Measurements from ENCODE around the gene DLG2. TPM values are rescaled to one million over a fixed set of nuclear protein-coding genes. Genes with fewer than 3 reads are reported as not detected.

DLG2 gene
- total and polyA plus RNA-seq, 2 of the 8 experiments (the other 6 are each of a cell fraction or from before 2014, with no cell fraction given), result 1.7 to 14.3 TPM

DNA sequence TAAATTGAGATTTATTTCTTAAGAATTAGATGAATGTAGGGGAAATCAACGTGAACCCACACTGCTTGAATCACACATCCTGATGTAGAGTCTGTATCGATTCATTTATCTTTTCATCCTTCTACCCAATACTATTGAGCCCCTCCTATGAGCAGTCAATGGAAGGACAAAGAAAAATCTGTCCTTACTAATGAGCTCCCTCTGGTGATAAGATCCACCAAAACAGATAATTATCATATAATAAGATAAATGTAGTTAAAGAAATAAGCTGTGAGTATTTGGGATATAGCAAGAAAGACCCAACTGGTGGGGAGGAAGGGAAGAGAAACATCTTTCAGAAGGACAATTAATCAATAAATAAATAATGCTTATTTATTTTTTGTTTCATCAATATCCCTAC, 1955.9 kb downstream of the DLG2 start:
- no peak overlapping the region for H3K23ac ChIP-seq (ENCODE audit: insufficient read length)
- ChIA-PET POLR2A (ENCODE audit: partially characterized antibody) (no interaction called here), CTCF (ENCODE audit: partially characterized antibody) (interaction anchor here (0.9 to 1.4 kb wide), 9 partner anchors 9 to 432 kb away, joined by 3 to 5 read pairs (median 3); no protein-coding TSS in a partner anchor)
- H3K27ac ChIP-seq (ENCODE audit: low read depth, low read length), result no peak overlapping the region
- TF ChIP-seq POLR2AphosphoS5 (IDR thresholded peaks at IDR 0.05; ENCODE audit: low read depth, low read length) (no peak), RAD21 (IDR thresholded peaks at IDR 0.05 in 1 of 2, conservative IDR thresholded peaks at IDR 0.05 in 1 of 2; ENCODE audit: low read depth in 2 of 2, low read length in 2 of 2) (peak; percentile 35 to 41; a peak in 3 of 4 replicates)
- H2BK15ac ChIP-seq (ENCODE audit: low read length), result no peak overlapping the region
- no peak overlapping the region for H4K91ac ChIP-seq (replicated peaks; ENCODE audit: insufficient read length, low read length)
- no peak overlapping the region for H3K56ac ChIP-seq (replicated peaks; ENCODE audit: insufficient read length, low read depth, low read length)
- no peak for DNase-seq (ENCODE audit: low read depth in 1 of 2, low spot score in 2 of 2)
- H3K4ac ChIP-seq (replicated peaks; ENCODE audit: insufficient read length, low read depth, low read length), result no peak overlapping the region
- no peak overlapping the region for H3K9ac ChIP-seq (replicated peaks in 1 of 4; ENCODE audit: extremely low read depth in 1 of 4, low read depth in 3 of 4, low read length in 3 of 4)
- no peak overlapping the region for H3K14ac ChIP-seq (ENCODE audit: insufficient read length)
- H2AK5ac ChIP-seq (ENCODE audit: low read depth, low read length), result no peak overlapping the region
- no peak overlapping the region for H3K18ac ChIP-seq (ENCODE audit: extremely low read depth, low read length)
- H3K4me2 ChIP-seq (ENCODE audit: insufficient read depth in 1 of 2, low read depth in 2 of 2, low read length in 2 of 2), result no peak overlapping the region
- no peaks in the 10 kb centered on the region for H3K79me2 ChIP-seq (ENCODE audit: control insufficient read depth in 1 of 2, insufficient read depth in 2 of 2, low read length in 2 of 2)
- H3K9me3 ChIP-seq (ENCODE audit: insufficient read depth in 2 of 2, low read depth in 1 of 2, low read length in 1 of 2), result no peaks in the 10 kb centered on the region
- H3K27me3 ChIP-seq (replicated peaks in 1 of 4; ENCODE audit: control insufficient read depth in 3 of 4, extremely low read depth in 1 of 4, insufficient read depth in 3 of 4, low read length in 3 of 4), result no peaks in the 10 kb centered on the region
- H2BK20ac ChIP-seq (ENCODE audit: low read length), result no peak overlapping the region
- H2BK120ac ChIP-seq (replicated peaks; ENCODE audit: low read depth, low read length), result no peak overlapping the region
- no peak overlapping the region for H4K8ac ChIP-seq (ENCODE audit: extremely low read depth, insufficient read depth, low read length)
- no peaks in the 10 kb centered on the region for H4K20me1 ChIP-seq (replicated peaks in 1 of 2; ENCODE audit: control insufficient read depth in 1 of 2, insufficient read depth in 2 of 2, low read length in 2 of 2)
- no peak overlapping the region for H2AFZ ChIP-seq (ENCODE audit: low read length)
- FAIRE-seq, result no peak
- WGBS, 2 experiments (ENCODE audit: extremely low coverage in 1 of 2, insufficient coverage in 1 of 2, insufficient read length in 1 of 2, insufficient replicate concordance in 2 of 2, low coverage in 1 of 2, low lambda C conversion rate in 2 of 2, missing lambda C conversion rate in 1 of 2), result 79% methylated on average over 2 of the region's 2 CpGs; no CpG with 5 or more reads in 1 of the 2 experiments
- H4K5ac ChIP-seq (ENCODE audit: insufficient read length, low read depth, low read length), result no peak overlapping the region
- no peak overlapping the region for H2BK12ac ChIP-seq (ENCODE audit: low read depth, low read length)
- no peaks in the 10 kb centered on the region for H3K23me2 ChIP-seq (ENCODE audit: low read depth, low read length)
- H2BK5ac ChIP-seq (ENCODE audit: low read depth, low read length), result no peak overlapping the region
- H3K4me3 ChIP-seq (ENCODE audit: extremely low read depth in 1 of 4, insufficient read depth in 2 of 4, low read depth in 3 of 4, low read length in 4 of 4), result no peak overlapping the region
- no peaks in the 10 kb centered on the region for H3K36me3 ChIP-seq (ENCODE audit: control insufficient read depth in 2 of 4, insufficient read depth in 4 of 4, low read length in 3 of 4)
- H3K4me1 ChIP-seq (replicated peaks in 1 of 4; ENCODE audit: control insufficient read depth in 3 of 4, insufficient read depth in 4 of 4, low read length in 3 of 4), result peaks cover 0 to 4% (median 0%) of the 10 kb centered on the region in 4 experiments; a peak in 2 of 7 replicates
- H3K79me1 ChIP-seq (ENCODE audit: low read depth, low read length), result no peaks in the 10 kb centered on the region
